Thyroid gland (tissue), 4 donors: ENCODE measurements around the gene RAB1B.

Experiments
- POLR2A ChIP-seq, 2 donors: fragments of 450-650 bp; IDR thresholded peaks; one replicate each; pipeline ENCODE4 v1.6.1; 2017; ENCODE audit warnings: antibody characterized with exemption in 2 of 2, mild to moderate bottlenecking in 2 of 2, moderate library complexity in 1 of 2
- TF ChIP-seq, protein P1 (sequence below), 6 experiments: fragments of 200-600 bp in 3 of 6; fragments of 450-650 bp in 3 of 6; sonication (generic) in 3 of 6; IDR thresholded peaks; one replicate each; pipeline ENCODE4 v1.5.1; 2016 to 2019; ENCODE audit warnings: antibody characterized with exemption in 6 of 6, mild to moderate bottlenecking in 2 of 6, inconsistent platforms in 1 of 6, moderate library complexity in 1 of 6

DNA sequence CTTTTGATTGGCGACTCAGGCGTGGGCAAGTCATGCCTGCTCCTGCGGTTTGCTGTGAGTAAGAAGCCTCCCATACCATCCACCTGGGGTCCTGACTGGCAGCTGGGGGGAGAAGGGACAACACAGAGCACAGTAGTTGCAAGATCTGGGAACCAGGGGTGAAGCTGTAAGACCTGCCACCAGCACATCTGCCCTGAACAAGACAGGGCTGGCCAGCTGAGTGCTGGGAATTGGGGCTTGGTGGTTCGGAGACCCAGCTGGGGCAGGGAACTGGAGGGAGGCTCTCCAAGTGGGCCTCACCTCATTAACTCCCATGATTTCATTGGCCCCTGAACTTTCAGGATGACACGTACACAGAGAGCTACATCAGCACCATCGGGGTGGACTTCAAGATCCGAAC, 3.4 kb downstream of the RAB1B start:
- TF ChIP-seq, protein P1, sequence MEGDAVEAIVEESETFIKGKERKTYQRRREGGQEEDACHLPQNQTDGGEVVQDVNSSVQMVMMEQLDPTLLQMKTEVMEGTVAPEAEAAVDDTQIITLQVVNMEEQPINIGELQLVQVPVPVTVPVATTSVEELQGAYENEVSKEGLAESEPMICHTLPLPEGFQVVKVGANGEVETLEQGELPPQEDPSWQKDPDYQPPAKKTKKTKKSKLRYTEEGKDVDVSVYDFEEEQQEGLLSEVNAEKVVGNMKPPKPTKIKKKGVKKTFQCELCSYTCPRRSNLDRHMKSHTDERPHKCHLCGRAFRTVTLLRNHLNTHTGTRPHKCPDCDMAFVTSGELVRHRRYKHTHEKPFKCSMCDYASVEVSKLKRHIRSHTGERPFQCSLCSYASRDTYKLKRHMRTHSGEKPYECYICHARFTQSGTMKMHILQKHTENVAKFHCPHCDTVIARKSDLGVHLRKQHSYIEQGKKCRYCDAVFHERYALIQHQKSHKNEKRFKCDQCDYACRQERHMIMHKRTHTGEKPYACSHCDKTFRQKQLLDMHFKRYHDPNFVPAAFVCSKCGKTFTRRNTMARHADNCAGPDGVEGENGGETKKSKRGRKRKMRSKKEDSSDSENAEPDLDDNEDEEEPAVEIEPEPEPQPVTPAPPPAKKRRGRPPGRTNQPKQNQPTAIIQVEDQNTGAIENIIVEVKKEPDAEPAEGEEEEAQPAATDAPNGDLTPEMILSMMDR (IDR thresholded peaks at IDR 0.05) = no peak
- no peak for TF ChIP-seq POLR2A (IDR thresholded peaks at IDR 0.05)
